ENCODE measurements around the gene MTHFSD.

- TF ChIP-seq CTCF (IDR thresholded peaks at IDR 0.05) (no peak), POLR2A (IDR thresholded peaks at IDR 0.05) (no peak)
These were observed 23.9 kb downstream of the MTHFSD start for GRCh38 chr16:86531191-86531545.
